Pancreas (tissue), 10 donors: ENCODE measurements around the gene SLC7A7. TPM values are rescaled to one million over a fixed set of nuclear protein-coding genes. Genes with fewer than 3 reads are reported as not detected.

ENCODE experiments used
- ATAC-seq, 4 donors: fragments of 200-7000 bp; cut with Tn5 transposase; one replicate each; pipeline versions ENCODE4 v1.8.0 to v1.9.1; 2020; ENCODE audit warnings: mild to moderate bottlenecking in 4 of 4, moderate library complexity in 4 of 4
- DNase-seq, 6 donors: peaks; one replicate each; pipeline ENCODE4 v3.0.0-alpha.2; 2020
- FAIRE-seq: peaks from 2 replicates; lab custom pipeline; 2012; peaks lifted over from hg19 to GRCh38; lab: Jason Lieb, UNC
- H3K27ac ChIP-seq, 4 donors: fragments of 200-600 bp; sonication (generic); 1 replicate in 3 of 4; 2 replicates in 1 of 4; pipeline versions ENCODE4 v1.5.0 to v1.8.0; 2020
- H3K27me3 ChIP-seq, 4 donors: fragments of 200-600 bp; one replicate each; pipeline ENCODE4 v1.8.0; 2021
- H3K36me3 ChIP-seq, 3 donors: fragments of 200-600 bp; sonication (generic) in 1 of 3; one replicate each; pipeline versions ENCODE4 v1.5.0 to v1.8.0; 2020 to 2021
- H3K4me1 ChIP-seq, 3 donors: fragments of 200-600 bp; one replicate each; pipeline ENCODE4 v1.8.0; 2021
- H3K4me3 ChIP-seq, 4 donors: fragments of 200-600 bp; sonication (generic) in 2 of 4; one replicate each; pipeline versions ENCODE4 v1.5.0 to v1.8.0; 2020 to 2021
- H3K9me3 ChIP-seq, 4 donors: fragments of 200-600 bp; one replicate each; pipeline ENCODE4 v1.8.0; 2021
- CTCF ChIP-seq, 4 donors: fragments of 200-600 bp; sonication (generic) in 3 of 4; IDR thresholded peaks; one replicate each; pipeline versions ENCODE4 v1.5.0 to v1.8.0; 2021; ENCODE audit warnings: antibody characterized with exemption in 4 of 4
- WGBS, 2 donors: extraction: QIAGEN DNeasy Blood & Tissue Kit; methylation state at CpG; one replicate each; pipeline ENCODE4 v1.1.7; 2013; 5-methylcytosine and 5-hydroxymethylcytosine counted together
- intact Hi-C, 3 donors: fragments of 100-400 bp; cut with DNase I; formaldehyde crosslinking; loops; one replicate each; pipeline versions ENCODE4 v1.11.1 to v1.14.2; 2022
- polyA plus RNA-seq, 2 donors: library from polyadenylated mRNA; stranded (reverse); fragments of 200-250 nt; gene quantifications; one replicate each; pipeline ENCODE4 v1.2.3, GENCODE V29; 2013
- total RNA-seq, 6 donors: library from RNA; stranded (reverse); fragmentation: NEBNext Ultra II Directional in 4 of 6; extraction: Animal tissue kit (Norgen Biotek cat#: 25700) in 4 of 6; gene quantifications; one replicate each; pipeline versions ENCODE4 v1.2.1 to v1.2.4, GENCODE V29; 2021 to 2023
- donor health status: healthy with polysubstance abuse.
- donor health status: DM: no; HTN: no; CAD: no; lungs with moderate emphysema.
- donor health status: DM: no; HTN: no; CAD: no.
- donor health status: control.
- donor health status: control.
- donor health status: Bipolar disorder and iron deficiency.
- donor health status: DM: yes; HTN: yes; CAD: no.
- donor health status: DM: no; HTN: no; CAD: no.
- donor health status: DM: no; HTN: no; CAD: no.
- donor health status: DM: yes; HTN: yes; CAD: no.

The SLC7A7 gene
- total and polyA plus RNA-seq, 8 donors = 2.9 to 13.1 (median 5.7) TPM

GRCh38 chr14:22820731-22821130 lies 5.5 kb upstream of the SLC7A7 start:
- ATAC-seq (no peak), FAIRE-seq (no peak), DNase-seq (no peak)
- Histone ChIP-seq H3K27ac (peak overlapping the region; percentile 44 to 88 (median 68)), H3K4me1 (peaks cover 22 to 42% (median 39%) of the 10 kb centered on the region in 3 donors), H3K36me3 (no peaks in the 10 kb centered on the region), H3K27me3 (no peaks in the 10 kb centered on the region), H3K9me3 (no peaks in the 10 kb centered on the region), H3K4me3 (no peak overlapping the region)
- TF ChIP-seq CTCF (IDR thresholded peaks at IDR 0.05) = no peak
- WGBS, 2 donors = 23 to 25% methylated on average over 1 of the region's 1 CpG
- intact Hi-C loops = loop anchor here in 1 of 3 donors (5.0 kb wide), 1 partner anchor 37 kb away; no protein-coding TSS in a partner anchor

- Histone ChIP-seq H3K36me3 (no peaks in the 10 kb centered on the region), H3K9me3 (no peaks in the 10 kb centered on the region), H3K4me1 (peaks cover 22 to 43% (median 39%) of the 10 kb centered on the region in 3 donors), H3K27me3 (no peaks in the 10 kb centered on the region), H3K4me3 (peak overlapping the region in 2 of 4 donors; percentile 27 to 28), H3K27ac (peak overlapping the region; percentile 18 to 88 (median 64))
- no peak for TF ChIP-seq CTCF (IDR thresholded peaks at IDR 0.05)
- ATAC-seq (peak; percentile 26 to 48 (median 34)), DNase-seq (peak; percentile 45 to 70 (median 57)), FAIRE-seq (no peak)
- 15 to 36% methylated on average over 10 of the region's 10 CpGs for WGBS, 2 donors
- intact Hi-C loops = no loop called here
These were observed 4.1 kb upstream of the SLC7A7 start for GRCh38 chr14:22819151-22819988.

GRCh38 chr14:22814373-22814772 lies 862 bp downstream of the SLC7A7 start:
- FAIRE-seq (no peak), DNase-seq (no peak), ATAC-seq (no peak)
- Histone ChIP-seq H3K4me3 (peak overlapping the region in 1 of 4 donors; percentile 13), H3K36me3 (no peaks in the 10 kb centered on the region), H3K9me3 (no peaks in the 10 kb centered on the region), H3K27me3 (no peaks in the 10 kb centered on the region), H3K4me1 (peaks cover 0 to 10% (median 7%) of the 10 kb centered on the region in 3 donors), H3K27ac (no peak overlapping the region)
- 79 to 87% methylated on average over 7 of the region's 7 CpGs for WGBS, 2 donors
- intact Hi-C loops = no loop called here
- no peak for TF ChIP-seq CTCF (IDR thresholded peaks at IDR 0.05)

- 80 to 81% methylated on average over 9 of the region's 9 CpGs for WGBS, 2 donors
- DNase-seq = no peak
These were observed 2.1 kb downstream of the SLC7A7 start for GRCh38 chr14:22813145-22813544.

More at GRCh38 chr14:22813145-22813544, 2.1 kb downstream of the SLC7A7 start:
- FAIRE-seq (no peak), ATAC-seq (no peak)
- H3K27ac ChIP-seq = no peak overlapping the region
- intact Hi-C loops = no loop called here
- no peak for TF ChIP-seq CTCF (IDR thresholded peaks at IDR 0.05)
- H3K36me3 ChIP-seq = no peaks in the 10 kb centered on the region
- no peak overlapping the region for H3K4me3 ChIP-seq
- no peaks in the 10 kb centered on the region for H3K9me3 ChIP-seq
- no peaks in the 10 kb centered on the region for H3K27me3 ChIP-seq
- H3K4me1 ChIP-seq = peaks cover 0 to 10% (median under 1%) of the 10 kb centered on the region in 3 donors
